Measurements from ENCODE around the gene SRGAP2C.
"Not testable (repeated sequence)": the region's sequence is repeated elsewhere in the genome, so short reads cannot be mapped to it uniquely, and the experiment has no call there.

DNA sequence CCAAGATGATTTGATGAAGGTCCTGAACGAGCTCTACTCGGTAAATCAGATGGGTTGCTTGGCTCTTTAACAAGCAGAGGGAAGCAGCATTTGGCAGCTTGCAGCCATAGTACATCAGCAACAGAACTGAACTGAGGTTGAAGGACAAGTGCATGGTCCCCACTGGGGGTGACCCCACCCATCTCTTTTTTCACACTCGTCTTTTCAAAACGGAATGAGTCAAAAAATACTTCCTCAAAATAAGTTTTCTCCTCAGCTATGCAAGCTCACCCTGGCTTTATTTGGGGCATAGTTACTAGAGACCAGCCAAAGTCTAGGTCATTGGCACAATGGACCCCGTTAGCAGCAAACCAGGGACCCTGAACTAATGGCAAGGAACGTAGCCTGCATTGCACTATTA is 180.5 kb downstream of the SRGAP2C start:
- TF ChIP-seq, protein P1, sequence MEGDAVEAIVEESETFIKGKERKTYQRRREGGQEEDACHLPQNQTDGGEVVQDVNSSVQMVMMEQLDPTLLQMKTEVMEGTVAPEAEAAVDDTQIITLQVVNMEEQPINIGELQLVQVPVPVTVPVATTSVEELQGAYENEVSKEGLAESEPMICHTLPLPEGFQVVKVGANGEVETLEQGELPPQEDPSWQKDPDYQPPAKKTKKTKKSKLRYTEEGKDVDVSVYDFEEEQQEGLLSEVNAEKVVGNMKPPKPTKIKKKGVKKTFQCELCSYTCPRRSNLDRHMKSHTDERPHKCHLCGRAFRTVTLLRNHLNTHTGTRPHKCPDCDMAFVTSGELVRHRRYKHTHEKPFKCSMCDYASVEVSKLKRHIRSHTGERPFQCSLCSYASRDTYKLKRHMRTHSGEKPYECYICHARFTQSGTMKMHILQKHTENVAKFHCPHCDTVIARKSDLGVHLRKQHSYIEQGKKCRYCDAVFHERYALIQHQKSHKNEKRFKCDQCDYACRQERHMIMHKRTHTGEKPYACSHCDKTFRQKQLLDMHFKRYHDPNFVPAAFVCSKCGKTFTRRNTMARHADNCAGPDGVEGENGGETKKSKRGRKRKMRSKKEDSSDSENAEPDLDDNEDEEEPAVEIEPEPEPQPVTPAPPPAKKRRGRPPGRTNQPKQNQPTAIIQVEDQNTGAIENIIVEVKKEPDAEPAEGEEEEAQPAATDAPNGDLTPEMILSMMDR (IDR thresholded peaks at IDR 0.05; ENCODE audit: poor library complexity, severe bottlenecking): not testable (repeated sequence)
- TF ChIP-seq POLR2AphosphoS5 (IDR thresholded peaks at IDR 0.05); EZH2 (IDR thresholded peaks at IDR 0.05; ENCODE audit: borderline replicate concordance, insufficient read depth, low read length, poor library complexity, severe bottlenecking); EP300 (conservative IDR thresholded peaks at IDR 0.05; ENCODE audit: poor library complexity, severe bottlenecking); TAF1 (IDR thresholded peaks at IDR 0.05; ENCODE audit: low read depth); MXI1 (conservative IDR thresholded peaks at IDR 0.05; ENCODE audit: poor library complexity, severe bottlenecking); RAD21 (conservative IDR thresholded peaks at IDR 0.05): not testable (repeated sequence)
- TF ChIP-seq, protein P2, sequence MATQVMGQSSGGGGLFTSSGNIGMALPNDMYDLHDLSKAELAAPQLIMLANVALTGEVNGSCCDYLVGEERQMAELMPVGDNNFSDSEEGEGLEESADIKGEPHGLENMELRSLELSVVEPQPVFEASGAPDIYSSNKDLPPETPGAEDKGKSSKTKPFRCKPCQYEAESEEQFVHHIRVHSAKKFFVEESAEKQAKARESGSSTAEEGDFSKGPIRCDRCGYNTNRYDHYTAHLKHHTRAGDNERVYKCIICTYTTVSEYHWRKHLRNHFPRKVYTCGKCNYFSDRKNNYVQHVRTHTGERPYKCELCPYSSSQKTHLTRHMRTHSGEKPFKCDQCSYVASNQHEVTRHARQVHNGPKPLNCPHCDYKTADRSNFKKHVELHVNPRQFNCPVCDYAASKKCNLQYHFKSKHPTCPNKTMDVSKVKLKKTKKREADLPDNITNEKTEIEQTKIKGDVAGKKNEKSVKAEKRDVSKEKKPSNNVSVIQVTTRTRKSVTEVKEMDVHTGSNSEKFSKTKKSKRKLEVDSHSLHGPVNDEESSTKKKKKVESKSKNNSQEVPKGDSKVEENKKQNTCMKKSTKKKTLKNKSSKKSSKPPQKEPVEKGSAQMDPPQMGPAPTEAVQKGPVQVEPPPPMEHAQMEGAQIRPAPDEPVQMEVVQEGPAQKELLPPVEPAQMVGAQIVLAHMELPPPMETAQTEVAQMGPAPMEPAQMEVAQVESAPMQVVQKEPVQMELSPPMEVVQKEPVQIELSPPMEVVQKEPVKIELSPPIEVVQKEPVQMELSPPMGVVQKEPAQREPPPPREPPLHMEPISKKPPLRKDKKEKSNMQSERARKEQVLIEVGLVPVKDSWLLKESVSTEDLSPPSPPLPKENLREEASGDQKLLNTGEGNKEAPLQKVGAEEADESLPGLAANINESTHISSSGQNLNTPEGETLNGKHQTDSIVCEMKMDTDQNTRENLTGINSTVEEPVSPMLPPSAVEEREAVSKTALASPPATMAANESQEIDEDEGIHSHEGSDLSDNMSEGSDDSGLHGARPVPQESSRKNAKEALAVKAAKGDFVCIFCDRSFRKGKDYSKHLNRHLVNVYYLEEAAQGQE (IDR thresholded peaks at IDR 0.05; ENCODE audit: borderline replicate concordance): not testable (repeated sequence)

Data from neural cell (in vitro differentiated cells).